Liver (tissue), 3 donors: ENCODE results near the gene SYT5.

Experiments used
- EGR1 ChIP-seq, 2 donors: IDR thresholded peaks; 2 replicates each; pipeline ENCODE4 v1.6.1; 2016 to 2018; ENCODE audit warnings: antibody characterized with exemption in 2 of 2, low read depth in 2 of 2
- GABPA ChIP-seq, 2 donors: IDR thresholded peaks in 1 of 2; conservative IDR thresholded peaks in 1 of 2; 2 replicates each; pipeline ENCODE4 v1.6.1; 2016; ENCODE audit warnings: antibody characterized with exemption in 2 of 2, mild to moderate bottlenecking in 1 of 2, moderate library complexity in 1 of 2
- RAD21 ChIP-seq, 2 donors: IDR thresholded peaks; 2 replicates each; pipeline ENCODE4 v1.6.1; 2016; ENCODE audit warnings: antibody characterized with exemption in 2 of 2, mild to moderate bottlenecking in 2 of 2
- TF ChIP-seq, protein P1 (sequence below): fragments of 150-350 bp; IDR thresholded peaks from 2 replicates; pipeline ENCODE4 v1.5.1; 2017; ENCODE audit warnings: improper control_type of control experiment, low read depth, low read length; ENCODE audit not compliant: missing input control
- TF ChIP-seq, protein P2 (sequence below): IDR thresholded peaks from 2 replicates; pipeline ENCODE4 v1.6.1; 2016; ENCODE audit warnings: antibody characterized with exemption
- TF ChIP-seq, protein P3 (sequence below): IDR thresholded peaks from 2 replicates; pipeline ENCODE4 v1.6.1; 2016; ENCODE audit warnings: antibody characterized with exemption
- TF ChIP-seq, protein P4 (sequence below): IDR thresholded peaks from 2 replicates; pipeline ENCODE4 v1.6.1; 2016; ENCODE audit warnings: antibody characterized with exemption, mild to moderate bottlenecking
- donor health status: healthy.
- donor health status: healthy.

DNA sequence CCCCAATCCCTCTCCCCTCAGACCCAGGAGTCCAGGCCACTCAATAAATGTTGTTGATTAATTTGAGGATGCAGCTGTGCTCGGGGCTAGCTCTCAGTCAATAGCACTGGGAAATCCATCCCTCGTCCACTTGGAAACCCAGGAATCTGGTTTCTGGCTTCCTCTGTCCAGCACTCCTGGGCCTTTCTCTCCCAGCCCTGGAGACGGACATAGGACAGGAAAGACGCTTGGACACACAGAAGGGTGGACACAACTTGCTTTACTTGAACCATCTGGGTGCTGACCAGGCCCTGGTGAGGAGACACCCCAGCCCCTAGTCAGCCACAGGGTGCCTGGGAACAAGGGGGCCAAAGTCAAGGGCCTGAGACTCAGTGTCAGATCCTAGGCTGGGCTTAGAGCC lies 21.7 kb downstream of the SYT5 start:
- TF ChIP-seq, protein P1, sequence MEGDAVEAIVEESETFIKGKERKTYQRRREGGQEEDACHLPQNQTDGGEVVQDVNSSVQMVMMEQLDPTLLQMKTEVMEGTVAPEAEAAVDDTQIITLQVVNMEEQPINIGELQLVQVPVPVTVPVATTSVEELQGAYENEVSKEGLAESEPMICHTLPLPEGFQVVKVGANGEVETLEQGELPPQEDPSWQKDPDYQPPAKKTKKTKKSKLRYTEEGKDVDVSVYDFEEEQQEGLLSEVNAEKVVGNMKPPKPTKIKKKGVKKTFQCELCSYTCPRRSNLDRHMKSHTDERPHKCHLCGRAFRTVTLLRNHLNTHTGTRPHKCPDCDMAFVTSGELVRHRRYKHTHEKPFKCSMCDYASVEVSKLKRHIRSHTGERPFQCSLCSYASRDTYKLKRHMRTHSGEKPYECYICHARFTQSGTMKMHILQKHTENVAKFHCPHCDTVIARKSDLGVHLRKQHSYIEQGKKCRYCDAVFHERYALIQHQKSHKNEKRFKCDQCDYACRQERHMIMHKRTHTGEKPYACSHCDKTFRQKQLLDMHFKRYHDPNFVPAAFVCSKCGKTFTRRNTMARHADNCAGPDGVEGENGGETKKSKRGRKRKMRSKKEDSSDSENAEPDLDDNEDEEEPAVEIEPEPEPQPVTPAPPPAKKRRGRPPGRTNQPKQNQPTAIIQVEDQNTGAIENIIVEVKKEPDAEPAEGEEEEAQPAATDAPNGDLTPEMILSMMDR, result no peak
- no peak for TF ChIP-seq GABPA (IDR thresholded peaks at IDR 0.05 in 1 of 2, conservative IDR thresholded peaks at IDR 0.05 in 1 of 2)
- TF ChIP-seq, protein P2, sequence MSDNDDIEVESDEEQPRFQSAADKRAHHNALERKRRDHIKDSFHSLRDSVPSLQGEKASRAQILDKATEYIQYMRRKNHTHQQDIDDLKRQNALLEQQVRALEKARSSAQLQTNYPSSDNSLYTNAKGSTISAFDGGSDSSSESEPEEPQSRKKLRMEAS, result no peak
- no peak for TF ChIP-seq EGR1 (IDR thresholded peaks at IDR 0.05; ENCODE audit: low read depth in 2 of 2)
- no peak for TF ChIP-seq RAD21 (IDR thresholded peaks at IDR 0.05)
- TF ChIP-seq, protein P3, sequence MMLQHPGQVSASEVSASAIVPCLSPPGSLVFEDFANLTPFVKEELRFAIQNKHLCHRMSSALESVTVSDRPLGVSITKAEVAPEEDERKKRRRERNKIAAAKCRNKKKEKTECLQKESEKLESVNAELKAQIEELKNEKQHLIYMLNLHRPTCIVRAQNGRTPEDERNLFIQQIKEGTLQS, result no peak
- TF ChIP-seq, protein P4, sequence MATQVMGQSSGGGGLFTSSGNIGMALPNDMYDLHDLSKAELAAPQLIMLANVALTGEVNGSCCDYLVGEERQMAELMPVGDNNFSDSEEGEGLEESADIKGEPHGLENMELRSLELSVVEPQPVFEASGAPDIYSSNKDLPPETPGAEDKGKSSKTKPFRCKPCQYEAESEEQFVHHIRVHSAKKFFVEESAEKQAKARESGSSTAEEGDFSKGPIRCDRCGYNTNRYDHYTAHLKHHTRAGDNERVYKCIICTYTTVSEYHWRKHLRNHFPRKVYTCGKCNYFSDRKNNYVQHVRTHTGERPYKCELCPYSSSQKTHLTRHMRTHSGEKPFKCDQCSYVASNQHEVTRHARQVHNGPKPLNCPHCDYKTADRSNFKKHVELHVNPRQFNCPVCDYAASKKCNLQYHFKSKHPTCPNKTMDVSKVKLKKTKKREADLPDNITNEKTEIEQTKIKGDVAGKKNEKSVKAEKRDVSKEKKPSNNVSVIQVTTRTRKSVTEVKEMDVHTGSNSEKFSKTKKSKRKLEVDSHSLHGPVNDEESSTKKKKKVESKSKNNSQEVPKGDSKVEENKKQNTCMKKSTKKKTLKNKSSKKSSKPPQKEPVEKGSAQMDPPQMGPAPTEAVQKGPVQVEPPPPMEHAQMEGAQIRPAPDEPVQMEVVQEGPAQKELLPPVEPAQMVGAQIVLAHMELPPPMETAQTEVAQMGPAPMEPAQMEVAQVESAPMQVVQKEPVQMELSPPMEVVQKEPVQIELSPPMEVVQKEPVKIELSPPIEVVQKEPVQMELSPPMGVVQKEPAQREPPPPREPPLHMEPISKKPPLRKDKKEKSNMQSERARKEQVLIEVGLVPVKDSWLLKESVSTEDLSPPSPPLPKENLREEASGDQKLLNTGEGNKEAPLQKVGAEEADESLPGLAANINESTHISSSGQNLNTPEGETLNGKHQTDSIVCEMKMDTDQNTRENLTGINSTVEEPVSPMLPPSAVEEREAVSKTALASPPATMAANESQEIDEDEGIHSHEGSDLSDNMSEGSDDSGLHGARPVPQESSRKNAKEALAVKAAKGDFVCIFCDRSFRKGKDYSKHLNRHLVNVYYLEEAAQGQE, result no peak
